Muscle layer of colon (tissue), 2 donors: ENCODE results near the gene GRIK1.

Experiments used
- H3K27ac ChIP-seq: one replicate; pipeline ENCODE4 v1.7.0; 2013; ENCODE audit warnings: low read depth, mild to moderate bottlenecking, low read length, moderate library complexity
- H3K27me3 ChIP-seq, 2 donors: one replicate each; pipeline ENCODE4 v1.7.0; 2013; ENCODE audit warnings: low read length in 2 of 2, mild to moderate bottlenecking in 2 of 2; ENCODE audit not compliant: insufficient read depth in 2 of 2, control insufficient read depth in 1 of 2
- H3K36me3 ChIP-seq: one replicate; pipeline ENCODE4 v1.7.0; 2013; ENCODE audit warnings: mild to moderate bottlenecking, low read length; ENCODE audit not compliant: insufficient read depth
- H3K4me1 ChIP-seq: one replicate; pipeline ENCODE4 v1.7.0; 2013; ENCODE audit warnings: mild to moderate bottlenecking, low read length; ENCODE audit not compliant: insufficient read depth
- H3K4me3 ChIP-seq, 2 donors: one replicate each; pipeline ENCODE4 v1.7.0; 2013; ENCODE audit warnings: low read length in 2 of 2, low read depth in 1 of 2, mild to moderate bottlenecking in 1 of 2, moderate library complexity in 1 of 2
- H3K9ac ChIP-seq: one replicate; pipeline ENCODE4 v1.7.0; 2013; ENCODE audit warnings: low read length
- H3K9me3 ChIP-seq: one replicate; pipeline ENCODE4 v1.7.0; 2013; ENCODE audit warnings: mild to moderate bottlenecking, low read length
- donor health status: abdominal sarcoma.
- donor health status: Adenocarcinoma of cecum.

The GRIK1 gene

DNA sequence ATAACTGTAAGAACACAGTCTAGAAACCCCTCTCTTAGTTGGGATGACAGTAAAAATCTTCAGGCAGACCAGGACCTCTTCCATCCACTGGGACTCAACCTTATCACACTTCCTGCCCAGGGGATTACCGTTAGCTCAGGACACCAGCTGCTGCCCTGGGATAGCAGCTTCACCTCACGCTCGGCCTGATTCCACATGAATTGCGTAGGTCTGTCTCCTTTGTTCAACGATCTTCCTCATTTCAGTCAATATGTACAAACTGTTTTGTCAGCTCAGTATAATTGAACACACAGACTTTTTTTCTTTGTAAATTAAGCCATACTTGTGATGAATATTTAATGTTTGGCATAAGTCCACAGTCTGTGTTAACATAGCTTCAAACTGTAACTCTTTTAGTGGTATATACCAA lies 290.4 kb downstream of the GRIK1 start:
- no peak overlapping the region for H3K27ac ChIP-seq
- no peaks in the 10 kb centered on the region for H3K4me1 ChIP-seq
- no peaks in the 10 kb centered on the region for H3K9me3 ChIP-seq
- H3K27me3 ChIP-seq: no peaks in the 10 kb centered on the region
- no peak overlapping the region for H3K9ac ChIP-seq
- H3K4me3 ChIP-seq: no peak overlapping the region
- no peaks in the 10 kb centered on the region for H3K36me3 ChIP-seq

DNA sequence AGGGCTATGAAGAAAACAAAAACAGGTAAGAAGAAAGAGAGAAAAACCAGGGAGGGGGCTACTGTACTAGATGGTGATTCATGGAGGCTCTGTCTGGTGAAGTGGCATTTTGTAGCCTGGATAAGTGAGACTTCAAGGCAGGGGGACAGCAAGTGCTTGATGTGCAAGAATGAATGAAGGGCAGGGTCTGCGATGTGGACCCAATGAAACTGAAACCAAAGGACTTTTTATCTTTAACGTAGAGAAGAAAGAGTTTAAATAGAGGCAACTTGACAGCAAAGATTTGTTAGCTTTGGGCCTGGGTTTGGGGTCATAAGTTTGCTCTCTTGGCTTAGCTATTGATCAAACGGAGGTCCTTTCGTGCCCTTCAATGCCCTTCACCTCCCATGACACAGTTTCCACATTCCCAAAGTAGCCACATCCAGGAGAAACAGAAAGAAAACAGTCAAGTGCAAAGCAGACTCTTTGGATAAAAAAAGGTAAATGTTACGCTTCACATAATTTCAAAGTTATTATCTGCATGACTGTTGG lies 291.0 kb downstream of the GRIK1 start:
- H3K9ac ChIP-seq: no peak overlapping the region
- H3K36me3 ChIP-seq: no peaks in the 10 kb centered on the region
- no peaks in the 10 kb centered on the region for H3K4me1 ChIP-seq
- no peak overlapping the region for H3K4me3 ChIP-seq
- H3K27me3 ChIP-seq: no peaks in the 10 kb centered on the region
- H3K27ac ChIP-seq: no peak overlapping the region
- H3K9me3 ChIP-seq: no peaks in the 10 kb centered on the region

DNA sequence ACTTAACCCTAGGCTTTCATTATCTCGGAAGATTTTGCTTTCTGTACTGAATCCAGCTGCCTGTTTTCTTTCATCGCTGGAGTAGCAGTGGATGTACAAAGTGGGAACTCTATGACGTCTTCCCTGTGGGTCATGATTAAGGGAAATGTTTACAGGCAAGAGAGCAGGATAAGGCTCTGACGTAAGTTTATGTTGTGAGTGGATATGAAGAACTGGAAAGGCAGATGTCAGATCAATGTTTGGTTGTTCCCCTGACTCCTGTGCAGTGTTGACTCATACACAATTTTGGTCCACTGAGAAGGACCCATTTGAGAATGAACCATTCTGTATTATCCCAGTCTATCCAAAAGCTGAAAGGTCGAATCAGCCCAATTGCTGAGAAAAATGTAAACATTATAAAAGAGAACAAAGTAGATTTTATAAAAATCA lies 292.4 kb downstream of the GRIK1 start:
- Histone ChIP-seq H3K36me3 (no peaks in the 10 kb centered on the region), H3K27ac (no peak overlapping the region), H3K4me1 (no peaks in the 10 kb centered on the region), H3K9ac (no peak overlapping the region), H3K27me3 (no peaks in the 10 kb centered on the region), H3K9me3 (no peaks in the 10 kb centered on the region), H3K4me3 (no peak overlapping the region)

DNA sequence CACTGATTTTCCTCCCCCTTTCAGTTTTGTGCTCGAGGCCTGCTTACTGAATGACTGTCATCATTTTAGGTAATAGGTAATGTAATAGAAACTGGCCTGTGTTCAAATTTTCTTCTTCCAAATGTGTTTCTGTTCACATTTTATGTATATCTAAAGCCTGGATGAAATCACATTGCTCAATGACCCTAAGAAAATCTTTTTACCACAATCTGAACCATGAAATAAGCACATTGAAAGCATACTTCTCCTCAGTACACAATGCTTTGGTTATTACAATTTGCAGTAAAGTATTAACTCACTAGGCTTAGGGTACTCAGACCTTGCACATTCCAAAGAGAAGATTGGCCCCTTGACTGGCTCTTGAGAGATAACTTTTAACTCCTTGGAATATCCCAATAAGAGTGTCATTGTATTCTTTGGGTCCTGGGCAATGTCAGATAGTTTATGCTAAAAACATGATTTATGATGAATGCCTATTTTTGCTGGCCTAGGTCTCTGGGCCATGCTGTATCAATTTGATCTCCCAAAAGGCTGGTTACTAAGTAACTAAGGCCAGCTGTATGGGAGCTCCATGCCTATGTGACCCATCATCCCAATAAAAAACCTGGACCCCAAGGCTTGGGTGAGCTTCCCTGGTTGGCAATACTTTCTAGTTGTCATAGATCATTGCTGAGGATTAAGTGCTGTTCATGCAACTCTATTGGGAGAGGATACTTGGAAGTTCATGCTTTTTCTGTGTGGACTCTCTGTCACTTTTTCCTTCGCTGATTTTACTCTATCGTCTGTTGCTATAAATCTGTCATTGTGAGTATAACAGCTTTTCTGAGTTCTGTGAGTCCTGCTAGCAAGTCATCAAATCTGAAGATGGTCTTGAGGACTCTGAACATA lies 293.9 kb downstream of the GRIK1 start:
- no peak overlapping the region for H3K27ac ChIP-seq
- no peak overlapping the region for H3K9ac ChIP-seq

DNA sequence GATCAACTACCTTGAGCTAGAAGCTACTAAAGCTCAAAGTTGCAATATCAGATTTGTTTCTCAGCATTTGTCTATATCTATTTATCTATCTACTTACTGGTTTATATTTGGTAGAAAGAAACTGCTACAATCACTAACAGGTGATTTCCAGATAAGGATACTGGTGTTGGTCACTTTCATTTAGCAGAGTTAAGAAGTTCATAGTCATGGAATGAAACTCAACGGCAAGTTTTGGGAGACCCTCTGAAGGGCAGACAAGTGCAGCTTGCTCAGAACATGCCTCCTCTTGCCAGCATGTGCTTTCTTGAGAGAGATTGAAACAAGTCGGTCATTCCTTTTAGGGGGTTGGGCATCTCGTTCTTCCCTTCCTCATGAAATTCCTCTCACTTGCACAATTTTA lies 296.5 kb downstream of the GRIK1 start:
- no peak overlapping the region for H3K4me3 ChIP-seq

More for the DNA sequence above, 293.9 kb downstream of the GRIK1 start:
- Histone ChIP-seq H3K9me3 (no peaks in the 10 kb centered on the region), H3K36me3 (no peaks in the 10 kb centered on the region), H3K4me3 (no peak overlapping the region), H3K27me3 (no peaks in the 10 kb centered on the region), H3K4me1 (no peaks in the 10 kb centered on the region)

DNA sequence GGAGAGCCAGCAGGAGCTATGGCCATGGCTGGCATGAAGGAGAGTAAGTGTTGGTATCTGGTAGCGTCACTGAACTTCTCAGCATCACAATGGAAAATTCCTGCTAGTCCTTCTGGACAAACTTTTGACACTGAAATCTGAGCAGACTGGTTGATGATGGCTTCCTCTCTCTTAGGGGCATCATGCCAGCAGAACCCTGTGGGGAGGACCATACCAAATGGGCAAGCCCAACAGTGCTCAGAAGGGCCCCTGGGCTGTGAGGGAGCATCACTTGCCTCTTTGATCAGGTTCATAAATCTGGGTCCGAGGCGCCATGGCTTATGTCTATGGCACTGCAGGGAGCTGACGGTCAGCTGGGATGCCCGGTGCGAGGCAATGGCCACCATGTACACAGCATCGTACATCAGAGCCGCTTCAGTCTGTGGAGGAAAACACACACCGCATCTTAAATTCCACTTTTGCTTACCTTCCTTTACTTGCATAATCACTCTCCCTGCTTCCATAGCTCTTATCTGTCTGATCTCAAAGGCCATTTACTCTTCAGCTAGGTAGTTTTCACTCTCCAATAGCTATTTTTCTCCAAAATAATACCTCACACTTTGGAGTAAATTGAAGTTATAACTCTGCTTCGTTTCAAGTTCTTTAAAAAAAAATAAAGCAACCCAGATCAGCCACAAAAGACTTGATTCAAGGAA lies 297.1 kb downstream of the GRIK1 start:
- H3K9me3 ChIP-seq: no peaks in the 10 kb centered on the region
- no peak overlapping the region for H3K27ac ChIP-seq
- no peak overlapping the region for H3K4me3 ChIP-seq
- H3K27me3 ChIP-seq: no peaks in the 10 kb centered on the region
- no peaks in the 10 kb centered on the region for H3K36me3 ChIP-seq
- no peaks in the 10 kb centered on the region for H3K4me1 ChIP-seq
- no peak overlapping the region for H3K9ac ChIP-seq

More for the DNA sequence above, 296.5 kb downstream of the GRIK1 start:
- Histone ChIP-seq H3K36me3 (no peaks in the 10 kb centered on the region), H3K9ac (no peak overlapping the region), H3K9me3 (no peaks in the 10 kb centered on the region), H3K27me3 (no peaks in the 10 kb centered on the region), H3K4me1 (no peaks in the 10 kb centered on the region), H3K27ac (no peak overlapping the region)

DNA sequence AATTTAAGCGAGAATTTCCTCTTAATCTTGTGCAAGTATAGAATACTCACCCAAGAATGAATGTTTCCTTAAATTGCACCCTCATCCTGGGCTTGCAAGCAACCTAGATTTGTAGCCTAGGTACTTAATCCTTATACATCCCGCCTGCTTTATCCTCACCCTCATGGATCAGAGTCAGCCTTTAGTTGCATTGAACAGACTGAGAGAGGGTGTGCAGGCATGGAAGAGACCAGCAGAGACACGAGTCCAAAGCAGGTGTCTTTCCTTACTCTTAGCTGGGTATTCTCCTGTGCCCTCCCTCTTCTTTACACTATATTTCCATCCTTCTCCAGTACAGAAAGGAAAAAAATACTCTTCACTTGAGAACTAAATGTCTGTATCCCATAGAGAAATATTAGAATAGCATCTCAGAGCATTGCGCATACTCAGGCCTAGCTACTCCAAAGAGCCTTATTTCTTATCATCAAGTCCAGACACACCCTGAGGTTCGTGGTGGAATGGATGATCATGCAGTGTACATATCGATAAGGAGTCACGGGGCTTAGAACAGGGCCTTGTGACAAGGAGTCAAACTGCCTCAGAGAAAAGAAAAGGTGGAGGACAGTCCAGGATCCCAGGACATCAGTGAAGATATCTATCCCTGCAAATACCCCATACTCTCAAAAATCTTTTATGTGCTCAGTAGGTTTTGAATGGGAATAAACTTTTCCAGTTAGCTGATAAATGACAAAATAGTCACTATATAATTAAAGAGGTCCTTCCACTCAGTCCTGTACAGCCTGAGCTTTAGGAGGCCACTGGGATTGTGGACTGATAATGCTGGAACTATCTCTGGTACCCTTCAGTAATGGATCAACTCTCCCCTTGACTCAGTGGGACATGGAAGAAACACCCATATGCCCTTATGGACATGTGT lies 297.9 kb downstream of the GRIK1 start:
- no peak overlapping the region for H3K9ac ChIP-seq
- H3K4me1 ChIP-seq: no peaks in the 10 kb centered on the region
- no peak overlapping the region for H3K27ac ChIP-seq
- no peaks in the 10 kb centered on the region for H3K27me3 ChIP-seq
- no peaks in the 10 kb centered on the region for H3K36me3 ChIP-seq
- H3K9me3 ChIP-seq: no peaks in the 10 kb centered on the region
- no peak overlapping the region for H3K4me3 ChIP-seq

DNA sequence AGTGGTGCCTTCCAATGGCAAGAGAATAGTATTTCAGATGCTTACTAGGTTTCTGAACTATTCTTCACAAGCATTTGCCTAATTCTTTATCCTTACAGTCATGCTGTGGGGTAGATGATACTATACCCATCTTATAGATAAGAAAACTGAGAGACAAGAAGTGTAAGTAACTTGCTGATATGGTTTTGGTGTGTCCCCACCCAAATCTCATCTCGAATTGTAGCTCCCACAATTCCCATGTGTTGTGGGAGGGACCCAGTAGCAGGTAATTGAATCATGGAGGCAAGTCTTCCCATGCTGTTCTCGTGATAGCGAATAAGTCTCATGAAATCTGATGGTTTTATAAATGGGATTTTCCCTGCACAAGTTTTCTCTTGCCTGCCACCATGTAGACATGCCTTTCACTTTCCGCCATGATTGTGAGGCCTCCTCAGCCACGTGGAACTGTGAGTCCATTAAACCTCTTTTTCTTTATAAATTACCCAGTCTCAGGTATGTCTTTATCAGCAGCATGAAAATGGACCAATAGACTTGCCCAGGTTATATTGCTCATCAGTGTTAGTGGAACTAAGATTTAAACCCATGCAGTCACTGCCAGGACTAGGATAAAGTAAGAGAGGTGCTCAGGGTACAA lies 298.7 kb downstream of the GRIK1 start:
- Histone ChIP-seq H3K27me3 (no peaks in the 10 kb centered on the region), H3K4me1 (no peaks in the 10 kb centered on the region), H3K4me3 (no peak overlapping the region), H3K9ac (no peak overlapping the region), H3K27ac (no peak overlapping the region), H3K36me3 (no peaks in the 10 kb centered on the region), H3K9me3 (no peaks in the 10 kb centered on the region)

DNA sequence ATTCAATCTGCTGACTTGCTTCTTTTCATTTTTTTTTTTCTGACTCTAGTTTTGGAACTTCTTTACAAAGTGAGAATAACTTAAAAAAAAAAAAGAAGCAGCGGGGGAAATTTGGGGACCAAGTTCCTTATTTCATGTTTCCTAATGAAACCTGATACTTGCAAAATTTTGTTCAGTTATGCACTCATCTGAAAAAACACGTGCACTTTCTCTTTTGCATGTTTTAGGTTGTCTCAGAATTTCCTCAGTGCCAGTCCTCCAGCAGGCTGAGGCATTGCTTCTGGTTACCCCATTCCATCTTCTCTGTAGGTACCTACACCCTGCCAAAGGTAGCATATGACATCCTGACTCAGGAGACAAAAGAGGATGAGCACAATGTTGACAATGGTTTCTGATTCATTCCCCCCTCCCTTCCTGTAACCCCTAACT lies 299.7 kb downstream of the GRIK1 start:
- Histone ChIP-seq H3K27me3 (no peaks in the 10 kb centered on the region), H3K36me3 (no peaks in the 10 kb centered on the region), H3K27ac (no peak overlapping the region), H3K9ac (no peak overlapping the region), H3K9me3 (no peaks in the 10 kb centered on the region), H3K4me1 (no peaks in the 10 kb centered on the region), H3K4me3 (no peak overlapping the region)

DNA sequence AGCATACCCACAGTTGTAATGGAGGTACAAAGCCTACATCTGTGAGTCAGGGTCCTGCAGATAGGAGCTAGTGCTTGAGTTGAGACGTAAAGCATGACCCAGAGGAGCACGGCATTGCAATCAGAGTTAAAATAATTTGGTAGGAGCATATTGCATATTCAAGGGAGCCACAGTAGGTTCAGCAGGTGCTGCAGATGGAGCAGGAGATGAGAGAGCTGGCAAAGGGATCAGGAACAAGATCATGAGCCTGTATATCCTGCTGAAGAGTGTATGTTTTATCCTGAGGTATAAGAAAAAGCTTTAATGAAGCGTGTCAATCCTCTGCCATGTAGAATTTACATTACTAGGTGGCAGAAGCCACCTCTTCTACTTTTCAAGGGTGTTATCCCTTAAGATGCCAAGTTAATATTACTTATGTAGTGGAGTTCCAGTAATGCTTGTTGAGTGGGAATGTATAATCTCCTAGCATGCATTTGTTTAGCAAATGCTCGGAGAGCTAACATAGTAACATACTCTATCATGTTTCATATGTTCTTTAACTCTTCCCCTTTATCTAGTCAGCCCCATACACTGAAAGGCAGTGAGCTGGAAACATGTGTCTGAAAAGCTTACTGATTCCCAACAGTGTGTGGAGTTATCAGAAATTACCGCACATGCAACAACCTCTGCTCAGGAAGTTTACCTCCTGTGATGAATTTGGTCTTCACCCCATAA lies 300.3 kb downstream of the GRIK1 start:
- Histone ChIP-seq H3K4me1 (no peaks in the 10 kb centered on the region), H3K27ac (no peak overlapping the region), H3K9me3 (no peaks in the 10 kb centered on the region), H3K9ac (no peak overlapping the region), H3K4me3 (no peak overlapping the region), H3K27me3 (no peaks in the 10 kb centered on the region), H3K36me3 (no peaks in the 10 kb centered on the region)
